ENCODE results near the gene CLDN15.

- no peak for TF ChIP-seq CTCF (IDR thresholded peaks at IDR 0.05)
- no peak for TF ChIP-seq POLR2A (IDR thresholded peaks at IDR 0.05)
Measured at GRCh38 chr7:101210143-101210542, 27.5 kb downstream of the CLDN15 start.
